Loucy (cell line): Measurements from ENCODE around the gene UQCRFS1.

Experiments
- EZH2phosphoT487 ChIP-seq: fragments of 200-600 bp; IDR thresholded peaks from 2 replicates; pipeline ENCODE4 v1.6.1; 2018; ENCODE audit warnings: antibody characterized with exemption, mild to moderate bottlenecking, moderate library complexity, borderline replicate concordance
- TF ChIP-seq, protein P1 (sequence below): fragments of 200-600 bp; sonication (generic); conservative IDR thresholded peaks from 2 replicates; pipeline ENCODE4 v1.5.1; 2014; ENCODE audit warnings: mild to moderate bottlenecking, antibody characterized with exemption, low read length

DNA sequence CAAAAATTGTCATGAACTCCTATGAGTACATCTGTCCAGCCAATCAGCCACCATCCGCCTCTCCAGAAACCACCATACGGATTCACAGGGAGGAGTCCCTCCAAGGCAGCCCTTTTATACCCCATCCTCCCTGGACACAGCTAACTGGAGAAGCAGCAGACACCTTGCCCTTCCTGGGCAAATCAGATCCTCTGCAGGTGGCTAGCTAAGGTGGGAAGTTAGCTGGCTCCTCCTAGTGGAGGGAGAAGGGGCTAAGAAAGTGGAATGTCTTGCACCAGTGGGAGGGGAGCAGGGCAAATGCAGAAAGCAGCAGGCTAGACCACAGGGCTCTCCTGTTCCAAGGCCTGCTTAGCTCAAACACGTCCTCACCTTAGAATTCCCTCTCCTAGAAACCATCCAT is 46.2 kb upstream of the UQCRFS1 start:
- TF ChIP-seq, protein P1, sequence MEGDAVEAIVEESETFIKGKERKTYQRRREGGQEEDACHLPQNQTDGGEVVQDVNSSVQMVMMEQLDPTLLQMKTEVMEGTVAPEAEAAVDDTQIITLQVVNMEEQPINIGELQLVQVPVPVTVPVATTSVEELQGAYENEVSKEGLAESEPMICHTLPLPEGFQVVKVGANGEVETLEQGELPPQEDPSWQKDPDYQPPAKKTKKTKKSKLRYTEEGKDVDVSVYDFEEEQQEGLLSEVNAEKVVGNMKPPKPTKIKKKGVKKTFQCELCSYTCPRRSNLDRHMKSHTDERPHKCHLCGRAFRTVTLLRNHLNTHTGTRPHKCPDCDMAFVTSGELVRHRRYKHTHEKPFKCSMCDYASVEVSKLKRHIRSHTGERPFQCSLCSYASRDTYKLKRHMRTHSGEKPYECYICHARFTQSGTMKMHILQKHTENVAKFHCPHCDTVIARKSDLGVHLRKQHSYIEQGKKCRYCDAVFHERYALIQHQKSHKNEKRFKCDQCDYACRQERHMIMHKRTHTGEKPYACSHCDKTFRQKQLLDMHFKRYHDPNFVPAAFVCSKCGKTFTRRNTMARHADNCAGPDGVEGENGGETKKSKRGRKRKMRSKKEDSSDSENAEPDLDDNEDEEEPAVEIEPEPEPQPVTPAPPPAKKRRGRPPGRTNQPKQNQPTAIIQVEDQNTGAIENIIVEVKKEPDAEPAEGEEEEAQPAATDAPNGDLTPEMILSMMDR: peak; percentile 36; the same call in 1 of the 2 replicates
- no peak for TF ChIP-seq EZH2phosphoT487
